Measurements from ENCODE around the gene KCNJ8. TPM values are rescaled to one million over a fixed set of nuclear protein-coding genes. Genes with fewer than 3 reads are reported as not detected.

The KCNJ8 gene
- total RNA-seq, 1 experiment from 2014 or later, result 0.77 TPM

DNA sequence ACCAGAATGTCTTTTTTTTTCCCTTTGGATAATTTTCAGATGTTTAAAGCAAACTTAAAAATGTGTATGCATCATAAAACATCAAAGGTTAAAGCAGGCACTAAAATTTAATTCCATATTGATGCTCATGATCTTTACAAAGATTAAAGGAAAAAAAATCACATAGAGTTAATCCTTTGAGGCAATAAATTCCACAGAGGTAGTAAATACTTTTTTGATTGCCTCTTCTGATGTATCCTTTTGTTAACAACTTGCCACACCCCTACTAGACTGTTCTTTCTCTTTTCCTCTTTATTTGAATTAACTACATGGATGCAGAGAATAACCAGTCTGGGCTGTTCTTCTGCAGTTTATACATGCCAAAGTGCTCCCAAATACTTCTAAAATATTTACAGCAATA lies 45.2 kb upstream of the KCNJ8 start:
- H3K27ac ChIP-seq (ENCODE audit: low read length), result no peak overlapping the region
- no peaks in the 10 kb centered on the region for H3K36me3 ChIP-seq (ENCODE audit: low read depth, low read length)
- intact Hi-C loops (cut with micrococcal nuclease), result loop anchor here (5.0 kb wide), 1 partner anchor 33 kb away; no protein-coding TSS in a partner anchor
- H3K27me3 ChIP-seq (ENCODE audit: low read length), result no peaks in the 10 kb centered on the region
- ChIA-PET POLR2A (ENCODE audit: unreplicated experiment) (no interaction called here), CTCF (no interaction called here)
- H3K9ac ChIP-seq (ENCODE audit: low read length), result no peak overlapping the region
- no peaks in the 10 kb centered on the region for H3K79me2 ChIP-seq (ENCODE audit: low read length)
- no peaks in the 10 kb centered on the region for H3K4me1 ChIP-seq (ENCODE audit: insufficient read depth, low read length)
- no peak overlapping the region for H3K4me3 ChIP-seq (ENCODE audit: low read length)
- no peak overlapping the region for H3K4me2 ChIP-seq (ENCODE audit: low read length)
- BruUV-seq (replicated peaks), result no TSS peak
- no peak overlapping the region for H2AFZ ChIP-seq (ENCODE audit: low read length)
- DNase-seq (no peak), ATAC-seq (peak; percentile 46)
- no peaks in the 10 kb centered on the region for H3K9me3 ChIP-seq (ENCODE audit: low read length)
- no peaks in the 10 kb centered on the region for H3K9me2 ChIP-seq (replicated peaks; ENCODE audit: low read length)
- H4K20me1 ChIP-seq (ENCODE audit: low read length), result no peaks in the 10 kb centered on the region
- H3F3A ChIP-seq (ENCODE audit: low read length, unreplicated experiment), result no peaks in the 10 kb centered on the region
- TF ChIP-seq EZH2 (IDR thresholded peaks at IDR 0.05; ENCODE audit: low read length, unreplicated experiment), result no peak

DNA sequence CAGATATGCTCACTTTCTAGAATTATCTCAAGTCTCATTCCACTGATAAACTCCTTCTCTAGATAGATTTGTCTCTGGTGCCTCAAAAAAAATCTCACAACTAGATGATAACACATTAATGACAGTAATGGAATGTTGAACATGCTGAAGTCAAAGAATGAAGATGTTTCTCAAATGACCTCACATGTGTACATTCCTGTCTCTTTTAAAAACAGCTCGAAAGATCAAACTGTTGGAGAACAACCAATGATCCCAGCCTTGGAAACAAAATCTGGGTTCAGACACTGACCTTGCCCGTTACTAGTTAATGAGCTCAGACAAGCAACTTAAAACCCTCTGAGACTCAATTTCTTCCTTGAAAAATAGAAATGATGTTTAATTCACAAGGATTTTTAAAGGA lies 44.7 kb upstream of the KCNJ8 start:
- H3K36me3 ChIP-seq (ENCODE audit: low read depth, low read length), result no peaks in the 10 kb centered on the region
- intact Hi-C loops (cut with micrococcal nuclease), result loop anchor here (5.0 kb wide), 1 partner anchor 33 kb away; no protein-coding TSS in a partner anchor
- no peak overlapping the region for H3K27ac ChIP-seq (ENCODE audit: low read length)
- DNase-seq (no peak), ATAC-seq (no peak)
- BruUV-seq (replicated peaks), result no TSS peak
- CTCF ChIA-PET, result no interaction called here
- TF ChIP-seq, protein P1, sequence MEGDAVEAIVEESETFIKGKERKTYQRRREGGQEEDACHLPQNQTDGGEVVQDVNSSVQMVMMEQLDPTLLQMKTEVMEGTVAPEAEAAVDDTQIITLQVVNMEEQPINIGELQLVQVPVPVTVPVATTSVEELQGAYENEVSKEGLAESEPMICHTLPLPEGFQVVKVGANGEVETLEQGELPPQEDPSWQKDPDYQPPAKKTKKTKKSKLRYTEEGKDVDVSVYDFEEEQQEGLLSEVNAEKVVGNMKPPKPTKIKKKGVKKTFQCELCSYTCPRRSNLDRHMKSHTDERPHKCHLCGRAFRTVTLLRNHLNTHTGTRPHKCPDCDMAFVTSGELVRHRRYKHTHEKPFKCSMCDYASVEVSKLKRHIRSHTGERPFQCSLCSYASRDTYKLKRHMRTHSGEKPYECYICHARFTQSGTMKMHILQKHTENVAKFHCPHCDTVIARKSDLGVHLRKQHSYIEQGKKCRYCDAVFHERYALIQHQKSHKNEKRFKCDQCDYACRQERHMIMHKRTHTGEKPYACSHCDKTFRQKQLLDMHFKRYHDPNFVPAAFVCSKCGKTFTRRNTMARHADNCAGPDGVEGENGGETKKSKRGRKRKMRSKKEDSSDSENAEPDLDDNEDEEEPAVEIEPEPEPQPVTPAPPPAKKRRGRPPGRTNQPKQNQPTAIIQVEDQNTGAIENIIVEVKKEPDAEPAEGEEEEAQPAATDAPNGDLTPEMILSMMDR (conservative IDR thresholded peaks at IDR 0.05; ENCODE audit: low read depth, low read length), result no peak
- no peak overlapping the region for H2AFZ ChIP-seq (ENCODE audit: low read length)
- H3K79me2 ChIP-seq (ENCODE audit: low read length), result no peaks in the 10 kb centered on the region
- no peak overlapping the region for H3K4me3 ChIP-seq (ENCODE audit: low read length)
- no peaks in the 10 kb centered on the region for H3K4me1 ChIP-seq (ENCODE audit: insufficient read depth, low read length)
- no peaks in the 10 kb centered on the region for H3K9me2 ChIP-seq (replicated peaks; ENCODE audit: low read length)
- H3K4me2 ChIP-seq (ENCODE audit: low read length), result no peak overlapping the region
- no peaks in the 10 kb centered on the region for H4K20me1 ChIP-seq (ENCODE audit: low read length)
- H3K27me3 ChIP-seq (ENCODE audit: low read length), result no peaks in the 10 kb centered on the region
- H3K9me3 ChIP-seq (ENCODE audit: low read length), result no peaks in the 10 kb centered on the region
- no peak overlapping the region for H3K9ac ChIP-seq (ENCODE audit: low read length)
- POLR2A ChIA-PET (ENCODE audit: unreplicated experiment), result no interaction called here
- H3F3A ChIP-seq (ENCODE audit: low read length, unreplicated experiment), result no peaks in the 10 kb centered on the region

DNA sequence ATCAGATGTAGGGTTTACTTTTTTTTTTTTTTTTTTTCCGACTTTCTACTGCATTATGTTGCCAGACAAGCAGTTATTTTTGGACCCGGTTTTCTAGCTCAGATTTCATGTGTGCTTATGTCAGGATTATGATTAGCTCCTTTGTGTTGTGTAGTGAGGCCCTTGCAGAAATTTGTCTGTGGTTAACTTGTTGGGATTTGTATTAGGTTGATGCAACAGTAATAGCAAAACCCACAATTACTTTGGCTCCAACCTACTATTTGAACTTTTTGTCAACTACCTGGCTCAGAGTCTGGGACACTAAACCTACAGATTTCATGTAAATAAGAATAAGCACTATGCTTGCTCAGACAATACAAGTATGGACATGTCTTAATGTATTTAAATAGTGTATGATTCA lies 44.1 kb upstream of the KCNJ8 start:
- no peaks in the 10 kb centered on the region for H3K9me3 ChIP-seq (ENCODE audit: low read length)
- CTCF ChIA-PET, result no interaction called here
- ATAC-seq, result no peak

More for the DNA sequence above, 44.1 kb upstream of the KCNJ8 start:
- H3K27me3 ChIP-seq (ENCODE audit: low read length), result no peaks in the 10 kb centered on the region
- no peaks in the 10 kb centered on the region for H3K4me1 ChIP-seq (ENCODE audit: insufficient read depth, low read length)
- H3F3A ChIP-seq (ENCODE audit: low read length, unreplicated experiment), result no peaks in the 10 kb centered on the region
- no peaks in the 10 kb centered on the region for H4K20me1 ChIP-seq (ENCODE audit: low read length)
- intact Hi-C loops (cut with micrococcal nuclease), result loop anchor here (5.0 kb wide), 1 partner anchor 34 kb away; no protein-coding TSS in a partner anchor
- BruUV-seq (replicated peaks), result no TSS peak
- no peaks in the 10 kb centered on the region for H3K36me3 ChIP-seq (ENCODE audit: low read depth, low read length)
- H3K4me3 ChIP-seq (ENCODE audit: low read length), result no peak overlapping the region
- H3K79me2 ChIP-seq (ENCODE audit: low read length), result no peaks in the 10 kb centered on the region
- no peak for DNase-seq
- no peaks in the 10 kb centered on the region for H3K9me2 ChIP-seq (replicated peaks; ENCODE audit: low read length)
- H3K27ac ChIP-seq (ENCODE audit: low read length), result no peak overlapping the region
- POLR2A ChIA-PET (ENCODE audit: unreplicated experiment), result no interaction called here
- no peak overlapping the region for H2AFZ ChIP-seq (ENCODE audit: low read length)
- H3K9ac ChIP-seq (ENCODE audit: low read length), result no peak overlapping the region
- H3K4me2 ChIP-seq (ENCODE audit: low read length), result no peak overlapping the region
- TF ChIP-seq, protein P1 (conservative IDR thresholded peaks at IDR 0.05; ENCODE audit: low read depth, low read length), result no peak
- TF ChIP-seq EZH2phosphoT487 (IDR thresholded peaks at IDR 0.05; ENCODE audit: borderline replicate concordance, low read length) (no peak), EZH2 (IDR thresholded peaks at IDR 0.05; ENCODE audit: low read length, unreplicated experiment) (no peak)

Measured in PC-3 (cell line).